Gastrocnemius medialis (tissue), 4 donors: ENCODE data around the gene CXorf58.

ENCODE experiments used
- POLR2A ChIP-seq, 2 donors: fragments of 450-650 bp; IDR thresholded peaks; one replicate each; pipeline ENCODE4 v1.6.1; 2017; ENCODE audit warnings: antibody characterized with exemption in 2 of 2, mild to moderate bottlenecking in 2 of 2, moderate library complexity in 2 of 2
- TF ChIP-seq, protein P1 (sequence below), 5 experiments: fragments of 450-650 bp in 3 of 5; fragments of 200-600 bp in 2 of 5; sonication (generic) in 2 of 5; IDR thresholded peaks in 4 of 5; conservative IDR thresholded peaks in 1 of 5; 1 replicate in 4 of 5; 2 replicates in 1 of 5; pipeline ENCODE4 v1.5.1; 2016 to 2019; ENCODE audit warnings: antibody characterized with exemption in 5 of 5, mild to moderate bottlenecking in 3 of 5, moderate library complexity in 3 of 5

DNA sequence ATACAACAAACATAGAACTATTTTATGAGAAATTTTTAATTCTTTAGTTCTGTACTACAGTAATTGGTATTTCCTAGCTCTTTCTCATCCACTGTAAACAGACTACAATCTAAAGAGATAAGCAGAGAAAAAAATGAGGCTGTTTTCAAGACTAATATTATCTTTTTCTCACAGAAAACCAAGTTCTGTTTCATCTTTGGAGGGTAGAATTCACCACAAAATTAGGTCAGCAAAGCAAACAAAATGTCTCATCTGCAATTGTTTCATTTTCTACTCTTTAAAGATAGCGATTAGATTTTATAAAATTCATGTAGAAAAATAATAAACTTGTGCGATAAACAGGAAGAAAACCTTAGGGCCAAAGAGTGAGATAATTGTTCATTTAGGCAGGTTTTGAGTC lies 10.8 kb upstream of the CXorf58 start:
- TF ChIP-seq POLR2A (IDR thresholded peaks at IDR 0.05): no peak
- TF ChIP-seq, protein P1, sequence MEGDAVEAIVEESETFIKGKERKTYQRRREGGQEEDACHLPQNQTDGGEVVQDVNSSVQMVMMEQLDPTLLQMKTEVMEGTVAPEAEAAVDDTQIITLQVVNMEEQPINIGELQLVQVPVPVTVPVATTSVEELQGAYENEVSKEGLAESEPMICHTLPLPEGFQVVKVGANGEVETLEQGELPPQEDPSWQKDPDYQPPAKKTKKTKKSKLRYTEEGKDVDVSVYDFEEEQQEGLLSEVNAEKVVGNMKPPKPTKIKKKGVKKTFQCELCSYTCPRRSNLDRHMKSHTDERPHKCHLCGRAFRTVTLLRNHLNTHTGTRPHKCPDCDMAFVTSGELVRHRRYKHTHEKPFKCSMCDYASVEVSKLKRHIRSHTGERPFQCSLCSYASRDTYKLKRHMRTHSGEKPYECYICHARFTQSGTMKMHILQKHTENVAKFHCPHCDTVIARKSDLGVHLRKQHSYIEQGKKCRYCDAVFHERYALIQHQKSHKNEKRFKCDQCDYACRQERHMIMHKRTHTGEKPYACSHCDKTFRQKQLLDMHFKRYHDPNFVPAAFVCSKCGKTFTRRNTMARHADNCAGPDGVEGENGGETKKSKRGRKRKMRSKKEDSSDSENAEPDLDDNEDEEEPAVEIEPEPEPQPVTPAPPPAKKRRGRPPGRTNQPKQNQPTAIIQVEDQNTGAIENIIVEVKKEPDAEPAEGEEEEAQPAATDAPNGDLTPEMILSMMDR (IDR thresholded peaks at IDR 0.05 in 4 of 5, conservative IDR thresholded peaks at IDR 0.05 in 1 of 5): no peak
